ENCODE results near the gene RNF25.

RNF25 gene

DNA sequence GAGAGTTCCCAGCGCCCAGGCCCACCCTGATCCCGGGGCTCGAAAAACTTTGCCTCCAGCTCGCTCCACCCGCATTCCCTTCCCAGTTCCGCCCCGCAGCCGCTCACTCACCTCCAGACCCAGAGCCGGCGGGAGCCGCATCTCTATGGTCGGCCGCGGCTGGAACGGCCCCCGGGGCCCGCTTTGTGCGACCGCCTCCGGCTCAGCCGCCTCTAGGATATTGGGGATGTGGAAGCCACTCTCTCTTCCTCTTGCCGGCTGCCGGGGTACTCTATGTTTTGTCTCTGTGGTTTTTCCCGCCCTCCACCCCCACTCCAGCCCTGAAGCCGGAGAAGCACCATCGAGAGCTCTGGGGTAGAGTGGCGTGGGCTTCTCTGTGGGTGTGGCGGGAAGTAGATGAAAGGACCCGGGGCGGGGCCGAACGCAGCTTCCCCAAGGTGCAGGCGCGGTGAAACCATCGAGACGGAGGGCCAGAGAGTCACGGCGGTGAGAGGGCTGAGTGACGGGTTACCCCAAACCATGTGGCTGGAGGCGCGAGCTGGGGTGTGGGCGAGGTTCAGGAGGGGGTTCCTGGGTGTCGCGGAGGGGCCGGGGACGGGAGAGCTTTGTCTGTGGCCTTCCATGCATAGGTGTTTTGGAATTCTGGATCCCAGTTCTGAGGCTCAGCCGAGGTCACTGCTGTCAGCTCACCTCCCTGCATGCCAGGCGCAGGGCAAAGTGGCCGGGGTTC, 12.4 kb downstream of the RNF25 start, which contains the start of the genes BCS1L and ZNF142:
TSS of gene BCS1L (plus strand) at position 426 of the 730 bp plus-strand sequence. CDS start 1,305 bp downstream, outside the sequence.
TSS of gene ZNF142 (minus strand) at position 366 of the 730 bp plus-strand sequence. CDS start 3,194 bp downstream, outside the sequence.
- Histone ChIP-seq H3K79me2 (ENCODE audit: control insufficient read depth, low read length) (peaks cover 64% of the 10 kb centered on the region), H3K27me3 (ENCODE audit: control insufficient read depth, low read length) (no peaks in the 10 kb centered on the region), H3K9me3 (ENCODE audit: control insufficient read depth, insufficient read depth, low read length) (no peaks in the 10 kb centered on the region), H4K20me1 (ENCODE audit: control insufficient read depth, insufficient read depth, low read depth, low read length) (peaks cover 5% of the 10 kb centered on the region; the same call in 1 of the 2 replicates), H3K27ac (ENCODE audit: low read depth, low read length) (peak within 1 kb of the TSS; percentile 58), H3K4me1 (ENCODE audit: control insufficient read depth, low read length) (peaks cover 20% of the 10 kb centered on the region), H3K36me3 (ENCODE audit: control insufficient read depth, low read length) (peaks cover 78% of the 10 kb centered on the region), H3F3A (ENCODE audit: control insufficient read depth, insufficient read depth) (no peaks in the 10 kb centered on the region), H3K4me2 (ENCODE audit: low read length) (peak within 1 kb of the TSS; percentile 67), H3K9me2 (replicated peaks; ENCODE audit: control insufficient read depth, low read length) (no peaks in the 10 kb centered on the region), H3K4me3 (ENCODE audit: low read length) (peak within 1 kb of the TSS; percentile 80)
- no peak for TF ChIP-seq EZH2phosphoT487 (IDR thresholded peaks at IDR 0.05; ENCODE audit: borderline replicate concordance, low read length)
- TF ChIP-seq, protein P1, sequence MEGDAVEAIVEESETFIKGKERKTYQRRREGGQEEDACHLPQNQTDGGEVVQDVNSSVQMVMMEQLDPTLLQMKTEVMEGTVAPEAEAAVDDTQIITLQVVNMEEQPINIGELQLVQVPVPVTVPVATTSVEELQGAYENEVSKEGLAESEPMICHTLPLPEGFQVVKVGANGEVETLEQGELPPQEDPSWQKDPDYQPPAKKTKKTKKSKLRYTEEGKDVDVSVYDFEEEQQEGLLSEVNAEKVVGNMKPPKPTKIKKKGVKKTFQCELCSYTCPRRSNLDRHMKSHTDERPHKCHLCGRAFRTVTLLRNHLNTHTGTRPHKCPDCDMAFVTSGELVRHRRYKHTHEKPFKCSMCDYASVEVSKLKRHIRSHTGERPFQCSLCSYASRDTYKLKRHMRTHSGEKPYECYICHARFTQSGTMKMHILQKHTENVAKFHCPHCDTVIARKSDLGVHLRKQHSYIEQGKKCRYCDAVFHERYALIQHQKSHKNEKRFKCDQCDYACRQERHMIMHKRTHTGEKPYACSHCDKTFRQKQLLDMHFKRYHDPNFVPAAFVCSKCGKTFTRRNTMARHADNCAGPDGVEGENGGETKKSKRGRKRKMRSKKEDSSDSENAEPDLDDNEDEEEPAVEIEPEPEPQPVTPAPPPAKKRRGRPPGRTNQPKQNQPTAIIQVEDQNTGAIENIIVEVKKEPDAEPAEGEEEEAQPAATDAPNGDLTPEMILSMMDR (IDR thresholded peaks at IDR 0.05; ENCODE audit: low read depth, low read length, poor library complexity, severe bottlenecking): no peak

DNA sequence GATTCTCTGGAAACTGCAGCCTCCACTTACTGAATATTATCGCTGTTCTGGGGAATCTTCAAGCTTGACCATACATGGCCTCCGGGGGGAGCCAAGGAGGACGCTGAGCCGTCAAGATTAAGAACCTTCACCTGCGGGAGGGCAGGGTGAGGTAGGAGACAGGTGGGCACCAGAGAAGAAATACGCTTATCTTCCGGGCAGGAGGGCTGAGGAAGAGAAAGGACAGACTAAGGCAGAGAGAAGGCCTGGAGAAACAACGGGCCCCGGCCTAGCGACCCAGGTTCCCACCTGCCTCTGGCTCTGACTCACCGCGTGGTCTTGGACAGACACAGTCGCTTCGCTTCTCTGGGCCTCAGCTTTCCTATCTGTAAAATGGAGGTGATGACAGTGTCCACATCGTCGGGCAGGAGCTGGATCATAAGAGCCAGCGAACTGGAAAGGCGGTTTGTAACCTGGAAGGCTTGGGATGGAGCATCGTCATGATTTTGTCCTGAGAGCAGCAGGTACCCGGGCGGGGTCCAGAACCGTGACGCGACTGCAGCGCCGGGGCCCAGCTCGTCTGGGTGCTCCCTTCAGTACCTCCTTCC, 13.0 kb downstream of the RNF25 start:
- Histone ChIP-seq H3K36me3 (ENCODE audit: control insufficient read depth, low read length) (peaks cover 78% of the 10 kb centered on the region), H3K27ac (ENCODE audit: low read depth, low read length) (peak overlapping the region; percentile 58), H3K4me1 (ENCODE audit: control insufficient read depth, low read length) (peaks cover 20% of the 10 kb centered on the region), H3K9me2 (replicated peaks; ENCODE audit: control insufficient read depth, low read length) (no peaks in the 10 kb centered on the region), H4K20me1 (ENCODE audit: control insufficient read depth, insufficient read depth, low read depth, low read length) (peaks cover 5% of the 10 kb centered on the region; the same call in 1 of the 2 replicates), H3K27me3 (ENCODE audit: control insufficient read depth, low read length) (no peaks in the 10 kb centered on the region), H3K4me3 (ENCODE audit: low read length) (peak overlapping the region; percentile 80), H3K4me2 (ENCODE audit: low read length) (peak overlapping the region; percentile 67), H3K79me2 (ENCODE audit: control insufficient read depth, low read length) (peaks cover 69% of the 10 kb centered on the region), H3F3A (ENCODE audit: control insufficient read depth, insufficient read depth) (no peaks in the 10 kb centered on the region), H3K9me3 (ENCODE audit: control insufficient read depth, insufficient read depth, low read length) (no peaks in the 10 kb centered on the region)
- TF ChIP-seq EZH2phosphoT487 (IDR thresholded peaks at IDR 0.05; ENCODE audit: borderline replicate concordance, low read length): no peak
- TF ChIP-seq, protein P1 (IDR thresholded peaks at IDR 0.05; ENCODE audit: low read depth, low read length, poor library complexity, severe bottlenecking): peak; percentile 66

DNA sequence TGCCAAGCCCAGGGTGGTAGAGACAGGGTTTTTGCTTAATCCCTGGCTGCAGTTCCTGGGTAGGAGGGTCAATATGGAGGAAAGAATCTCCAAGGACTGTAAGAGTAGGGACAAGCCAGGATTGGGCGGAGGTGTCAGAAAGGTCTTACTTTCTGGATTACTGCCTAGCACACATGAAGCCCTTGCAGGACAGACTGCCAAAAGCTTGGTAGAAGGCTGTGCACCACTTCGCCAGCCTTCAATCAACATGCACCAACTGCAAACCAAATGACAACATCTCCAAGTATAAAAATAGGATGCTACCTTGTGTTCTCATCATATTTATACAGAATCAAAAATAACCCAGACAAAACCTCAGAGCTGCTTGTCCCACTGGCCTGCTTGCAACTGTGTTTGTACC, 16.1 kb downstream of the RNF25 start:
- peaks cover 62% of the 10 kb centered on the region for H3K79me2 ChIP-seq (ENCODE audit: control insufficient read depth, low read length)
- H3K36me3 ChIP-seq (ENCODE audit: control insufficient read depth, low read length): peaks cover 75% of the 10 kb centered on the region

More for the DNA sequence above, 16.1 kb downstream of the RNF25 start:
- Histone ChIP-seq H3F3A (ENCODE audit: control insufficient read depth, insufficient read depth) (no peaks in the 10 kb centered on the region), H4K20me1 (ENCODE audit: control insufficient read depth, insufficient read depth, low read depth, low read length) (peaks cover 5% of the 10 kb centered on the region; the same call in 1 of the 2 replicates), H3K4me2 (ENCODE audit: low read length) (no peak overlapping the region), H3K9me3 (ENCODE audit: control insufficient read depth, insufficient read depth, low read length) (no peaks in the 10 kb centered on the region), H3K27ac (ENCODE audit: low read depth, low read length) (no peak overlapping the region), H3K4me1 (ENCODE audit: control insufficient read depth, low read length) (peaks cover 17% of the 10 kb centered on the region), H3K27me3 (ENCODE audit: control insufficient read depth, low read length) (no peaks in the 10 kb centered on the region), H3K9me2 (replicated peaks; ENCODE audit: control insufficient read depth, low read length) (no peaks in the 10 kb centered on the region), H3K4me3 (ENCODE audit: low read length) (no peak overlapping the region)
- no peak for TF ChIP-seq EZH2phosphoT487 (IDR thresholded peaks at IDR 0.05; ENCODE audit: borderline replicate concordance, low read length)
- TF ChIP-seq, protein P1 (IDR thresholded peaks at IDR 0.05; ENCODE audit: low read depth, low read length, poor library complexity, severe bottlenecking): no peak
